ENCODE results near the gene CFAP65. TPM values are rescaled to one million over a fixed set of nuclear protein-coding genes. Genes with fewer than 3 reads are reported as not detected.

Gene CFAP65
- total RNA-seq, 1 experiment from 2014 or later: 0.34 TPM

GRCh38 chr2:219059725-219060682, 18.7 kb upstream of the CFAP65 start:
- Mint-ChIP-seq H3K27ac (ENCODE audit: unreplicated experiment) (peak overlapping the region; percentile 88), H3K4me1 (ENCODE audit: low read depth, unreplicated experiment) (peaks cover 12% of the 10 kb centered on the region), H3K36me3 (ENCODE audit: insufficient read depth, unreplicated experiment) (peaks cover 31% of the 10 kb centered on the region), H3K27me3 (ENCODE audit: insufficient read depth, unreplicated experiment) (peaks cover 3% of the 10 kb centered on the region), H3K9me3 (ENCODE audit: unreplicated experiment) (no peaks in the 10 kb centered on the region), H3K4me3 (ENCODE audit: unreplicated experiment) (peak overlapping the region; percentile 92)
- CTCF ChIA-PET: interaction anchor here (1.6 to 4.9 kb wide), 11 partner anchors 11 to 95 kb away, joined by 3 to 85 read pairs (median 20); no protein-coding TSS in a partner anchor
- TF ChIP-seq CTCF (IDR thresholded peaks at IDR 0.05; ENCODE audit: insufficient read depth in 1 of 2, low read depth in 1 of 2, low read length in 1 of 2, severe bottlenecking in 1 of 2, unreplicated experiment in 1 of 2): no peak
- POLR2A ChIA-PET: interaction anchor here (0.7 to 2.8 kb wide), 5 partner anchors 12 to 65 kb away, joined by 3 to 23 read pairs (median 4); no protein-coding TSS in a partner anchor
- H3K27me3 ChIP-seq (replicated peaks; ENCODE audit: control insufficient read depth, insufficient read depth, low read length): no peaks in the 10 kb centered on the region
- H3K4me1 ChIP-seq: peaks cover 16% of the 10 kb centered on the region
- peak in 1 of 2 experiments; percentile 42 for DNase-seq
- BruUV-seq (replicated peaks): no TSS peak
- intact Hi-C loops (cut with micrococcal nuclease; ENCODE audit: unreplicated experiment): loop anchor here (2.0 to 5.0 kb wide), 3 partner anchors 58 to 237 kb away; no protein-coding TSS in a partner anchor
- H3K4me3 ChIP-seq (ENCODE audit: low read depth, low read length): peak overlapping the region; percentile 99
- no peaks in the 10 kb centered on the region for H3K9me3 ChIP-seq
- peaks cover 15% of the 10 kb centered on the region for H3K36me3 ChIP-seq (ENCODE audit: control insufficient read depth, insufficient read depth, low read length)

- BruUV-seq (replicated peaks): TSS peak; percentile 92
- H3K4me1 Mint-ChIP-seq (ENCODE audit: low read depth, unreplicated experiment): peaks cover 7% of the 10 kb centered on the region
- CTCF ChIA-PET: interaction anchor here (1.4 to 4.9 kb wide), 18 partner anchors 12 to 236 kb away, joined by 3 to 85 read pairs (median 8); no protein-coding TSS in a partner anchor
- peaks cover 16% of the 10 kb centered on the region for H3K36me3 ChIP-seq (ENCODE audit: control insufficient read depth, insufficient read depth, low read length)
- peaks cover 11% of the 10 kb centered on the region for H3K4me1 ChIP-seq
- no peak for DNase-seq
- H3K4me3 Mint-ChIP-seq (ENCODE audit: unreplicated experiment): peak overlapping the region; percentile 92
- H3K27me3 ChIP-seq (replicated peaks; ENCODE audit: control insufficient read depth, insufficient read depth, low read length): no peaks in the 10 kb centered on the region
- intact Hi-C loops (cut with micrococcal nuclease; ENCODE audit: unreplicated experiment): loop anchor here (2.0 to 5.0 kb wide), 3 partner anchors 57 to 238 kb away; no protein-coding TSS in a partner anchor
- no peaks in the 10 kb centered on the region for H3K9me3 ChIP-seq
- no peaks in the 10 kb centered on the region for H3K9me3 Mint-ChIP-seq (ENCODE audit: unreplicated experiment)
- POLR2A ChIA-PET: interaction anchor here (1.4 to 2.8 kb wide), 2 partner anchors 12 to 66 kb away, joined by 3 to 23 read pairs; no protein-coding TSS in a partner anchor
- peak overlapping the region; percentile 88 for H3K27ac Mint-ChIP-seq (ENCODE audit: unreplicated experiment)
- peaks cover 31% of the 10 kb centered on the region for H3K36me3 Mint-ChIP-seq (ENCODE audit: insufficient read depth, unreplicated experiment)
- TF ChIP-seq CTCF (IDR thresholded peaks at IDR 0.05; ENCODE audit: insufficient read depth in 1 of 2, low read depth in 1 of 2, low read length in 1 of 2, severe bottlenecking in 1 of 2, unreplicated experiment in 1 of 2): no peak
- H3K4me3 ChIP-seq (ENCODE audit: low read depth, low read length): peak overlapping the region; percentile 99
- peaks cover 3% of the 10 kb centered on the region for H3K27me3 Mint-ChIP-seq (ENCODE audit: insufficient read depth, unreplicated experiment)
Observed at GRCh38 chr2:219059375-219059724, 18.0 kb upstream of the CFAP65 start.
